ENCODE measurements around the gene NCAPH2.
A peak's percentile ranks its signal among the peaks of the same experiment; 100 is the strongest.

Gene NCAPH2

GRCh38 chr22:50490531-50491308 is 17.3 kb upstream of the NCAPH2 start:
- no peak for DNase-seq (ENCODE audit: low read depth in 2 of 2)

GRCh38 chr22:50497093-50497492 is 10.9 kb upstream of the NCAPH2 start:
- DNase-seq (ENCODE audit: low read depth in 2 of 2) = no peak

- peak; percentile 44 to 72 for DNase-seq (ENCODE audit: low read depth in 2 of 2)
Observed at GRCh38 chr22:50498322-50498890, 9.6 kb upstream of the NCAPH2 start.

GRCh38 chr22:50500452-50500851 is 7.6 kb upstream of the NCAPH2 start:
- DNase-seq (ENCODE audit: low read depth in 2 of 2) = no peak

GRCh38 chr22:50502096-50502495 is 5.9 kb upstream of the NCAPH2 start:
- DNase-seq (ENCODE audit: low read depth in 2 of 2) = no peak

GRCh38 chr22:50502628-50503474 is 5.2 kb upstream of the NCAPH2 start:
- no peak for DNase-seq (ENCODE audit: low read depth in 2 of 2)

GRCh38 chr22:50503475-50504145 is 4.4 kb upstream of the NCAPH2 start:
- DNase-seq (ENCODE audit: low read depth in 2 of 2) = no peak

GRCh38 chr22:50504369-50505211 is 3.4 kb upstream of the NCAPH2 start:
- DNase-seq (ENCODE audit: low read depth in 2 of 2) = no peak

GRCh38 chr22:50505276-50505775 is 2.7 kb upstream of the NCAPH2 start:
- DNase-seq (ENCODE audit: low read depth in 2 of 2) = no peak

- no peak for DNase-seq (ENCODE audit: low read depth in 2 of 2)
Observed at GRCh38 chr22:50505776-50506610, 2.0 kb upstream of the NCAPH2 start.

GRCh38 chr22:50506611-50507420 is 1.2 kb upstream of the NCAPH2 start:
- no peak for DNase-seq (ENCODE audit: low read depth in 2 of 2)

- DNase-seq (ENCODE audit: low read depth in 2 of 2) = peak; percentile 88 to 94
Observed at GRCh38 chr22:50507421-50507990, 518 bp upstream of the NCAPH2 start, which contains the start of gene LMF2. LMF2 (minus strand) TSS chr22:50507702; CDS start chr22:50507675, 27 bp downstream.

GRCh38 chr22:50508897-50509296 is 873 bp downstream of the NCAPH2 start:
- DNase-seq (ENCODE audit: low read depth in 2 of 2) = no peak

GRCh38 chr22:50513175-50513574 is 5.2 kb downstream of the NCAPH2 start:
- DNase-seq (ENCODE audit: low read depth in 2 of 2) = no peak

GRCh38 chr22:50516068-50516467 is 8.0 kb downstream of the NCAPH2 start:
- DNase-seq (ENCODE audit: low read depth in 2 of 2) = no peak

GRCh38 chr22:50516891-50517290 is 8.9 kb downstream of the NCAPH2 start:
- DNase-seq (ENCODE audit: low read depth in 2 of 2) = no peak

GRCh38 chr22:50517495-50518260 is 9.7 kb downstream of the NCAPH2 start:
- DNase-seq (ENCODE audit: low read depth in 2 of 2) = no peak

- no peak for DNase-seq (ENCODE audit: low read depth in 2 of 2)
Observed at GRCh38 chr22:50518606-50519005, 10.6 kb downstream of the NCAPH2 start.

Measured in stimulated activated CD4-positive, alpha-beta T cell treated with anti-CD3 and anti-CD28 coated beads, Interleukin-15, amount 100 ng/mL, for 48 hours (primary cell).